ENCODE results near the gene SCAI. TPM values are rescaled to one million over a fixed set of nuclear protein-coding genes. Genes with fewer than 3 reads are reported as not detected.
"Not testable (repeated sequence)": the region's sequence is repeated elsewhere in the genome, so short reads cannot be mapped to it uniquely, and the experiment has no call there.

The SCAI gene
- total and polyA plus RNA-seq, 2 donors (not counting 1 experiment from before 2014, with no cell fraction given) = 5.4 to 9.7 TPM

DNA sequence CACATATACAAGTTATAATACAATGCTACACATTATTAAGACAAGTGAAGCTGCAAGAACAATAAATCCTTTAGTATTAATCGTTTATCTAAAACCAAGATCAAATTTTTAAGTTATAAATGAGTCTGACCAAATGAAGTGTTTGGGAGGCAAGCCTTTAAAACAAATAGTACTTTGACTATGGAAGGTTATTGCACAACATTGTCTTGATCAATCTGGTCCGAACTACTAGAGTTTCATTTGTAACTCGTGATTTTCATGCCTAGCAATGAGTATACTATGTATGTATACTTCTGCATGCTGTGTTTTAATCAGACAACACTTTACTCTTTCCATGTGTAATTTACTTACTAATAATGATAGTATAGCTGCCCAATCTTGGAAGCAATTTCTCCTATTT lies 115.3 kb downstream of the SCAI start:
- TF ChIP-seq, protein P1, sequence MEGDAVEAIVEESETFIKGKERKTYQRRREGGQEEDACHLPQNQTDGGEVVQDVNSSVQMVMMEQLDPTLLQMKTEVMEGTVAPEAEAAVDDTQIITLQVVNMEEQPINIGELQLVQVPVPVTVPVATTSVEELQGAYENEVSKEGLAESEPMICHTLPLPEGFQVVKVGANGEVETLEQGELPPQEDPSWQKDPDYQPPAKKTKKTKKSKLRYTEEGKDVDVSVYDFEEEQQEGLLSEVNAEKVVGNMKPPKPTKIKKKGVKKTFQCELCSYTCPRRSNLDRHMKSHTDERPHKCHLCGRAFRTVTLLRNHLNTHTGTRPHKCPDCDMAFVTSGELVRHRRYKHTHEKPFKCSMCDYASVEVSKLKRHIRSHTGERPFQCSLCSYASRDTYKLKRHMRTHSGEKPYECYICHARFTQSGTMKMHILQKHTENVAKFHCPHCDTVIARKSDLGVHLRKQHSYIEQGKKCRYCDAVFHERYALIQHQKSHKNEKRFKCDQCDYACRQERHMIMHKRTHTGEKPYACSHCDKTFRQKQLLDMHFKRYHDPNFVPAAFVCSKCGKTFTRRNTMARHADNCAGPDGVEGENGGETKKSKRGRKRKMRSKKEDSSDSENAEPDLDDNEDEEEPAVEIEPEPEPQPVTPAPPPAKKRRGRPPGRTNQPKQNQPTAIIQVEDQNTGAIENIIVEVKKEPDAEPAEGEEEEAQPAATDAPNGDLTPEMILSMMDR (conservative IDR thresholded peaks at IDR 0.05 in 1 of 2, IDR thresholded peaks at IDR 0.05 in 1 of 2; ENCODE audit: low read depth in 1 of 2, low read length in 2 of 2) = no peak
- Histone ChIP-seq H3K4me1 (ENCODE audit: control insufficient read depth, extremely low read depth, insufficient read depth, low read length) (no peaks in the 10 kb centered on the region), H4K20me1 (ENCODE audit: control insufficient read depth, extremely low read depth, insufficient read depth, low read length) (no peaks in the 10 kb centered on the region), H3K27ac (ENCODE audit: insufficient read depth, low read length) (no peak overlapping the region), H3K9me3 (ENCODE audit: control insufficient read depth, insufficient read depth, low read depth, low read length) (no peaks in the 10 kb centered on the region), H2AFZ (ENCODE audit: low read length) (no peak overlapping the region), H3K4me2 (ENCODE audit: extremely low read depth, insufficient read depth, low read length) (no peak overlapping the region), H3K4me3 (replicated peaks in 1 of 4; ENCODE audit: control extremely low read depth in 1 of 4, insufficient read depth in 1 of 4, low read depth in 3 of 4, low read length in 4 of 4) (no peak overlapping the region), H3K27me3 (ENCODE audit: control insufficient read depth, insufficient read depth, low read length) (no peaks in the 10 kb centered on the region), H3K9ac (ENCODE audit: insufficient read depth, low read length) (no peak overlapping the region), H3K36me3 (ENCODE audit: control insufficient read depth, insufficient read depth, low read length) (no peaks in the 10 kb centered on the region), H3K79me2 (ENCODE audit: control insufficient read depth, insufficient read depth, low read length) (no peaks in the 10 kb centered on the region)
- DNase-seq (ENCODE audit: low read depth in 2 of 2) = no peak

GRCh38 chr9:125024917-125025316 lies 118.4 kb downstream of the SCAI start:
- Histone ChIP-seq H2AFZ (ENCODE audit: low read length) (no peak overlapping the region), H3K79me2 (ENCODE audit: control insufficient read depth, insufficient read depth, low read length) (no peaks in the 10 kb centered on the region), H3K36me3 (ENCODE audit: control insufficient read depth, insufficient read depth, low read length) (no peaks in the 10 kb centered on the region), H3K4me3 (replicated peaks in 1 of 4; ENCODE audit: control extremely low read depth in 1 of 4, insufficient read depth in 1 of 4, low read depth in 3 of 4, low read length in 4 of 4) (no peak overlapping the region), H3K27ac (ENCODE audit: insufficient read depth, low read length) (no peak overlapping the region), H3K4me1 (ENCODE audit: control insufficient read depth, extremely low read depth, insufficient read depth, low read length) (no peaks in the 10 kb centered on the region), H4K20me1 (ENCODE audit: control insufficient read depth, extremely low read depth, insufficient read depth, low read length) (no peaks in the 10 kb centered on the region), H3K27me3 (ENCODE audit: control insufficient read depth, insufficient read depth, low read length) (no peaks in the 10 kb centered on the region), H3K9ac (ENCODE audit: insufficient read depth, low read length) (no peak overlapping the region), H3K9me3 (ENCODE audit: control insufficient read depth, insufficient read depth, low read depth, low read length) (no peaks in the 10 kb centered on the region), H3K4me2 (ENCODE audit: extremely low read depth, insufficient read depth, low read length) (no peak overlapping the region)
- no peak for DNase-seq (ENCODE audit: low read depth in 2 of 2)
- TF ChIP-seq, protein P1 (conservative IDR thresholded peaks at IDR 0.05 in 1 of 2, IDR thresholded peaks at IDR 0.05 in 1 of 2; ENCODE audit: low read depth in 1 of 2, low read length in 2 of 2) = no peak
- no peak for TF ChIP-seq EZH2 (IDR thresholded peaks at IDR 0.05; ENCODE audit: low read length, missing control alignments)

GRCh38 chr9:125021069-125021468 lies 122.3 kb downstream of the SCAI start:
- no peaks in the 10 kb centered on the region for H3K4me1 ChIP-seq (ENCODE audit: control insufficient read depth, extremely low read depth, insufficient read depth, low read length)
- no peak overlapping the region for H3K4me3 ChIP-seq (replicated peaks in 1 of 4; ENCODE audit: control extremely low read depth in 1 of 4, insufficient read depth in 1 of 4, low read depth in 3 of 4, low read length in 4 of 4)
- no peaks in the 10 kb centered on the region for H3K79me2 ChIP-seq (ENCODE audit: control insufficient read depth, insufficient read depth, low read length)
- H3K36me3 ChIP-seq (ENCODE audit: control insufficient read depth, insufficient read depth, low read length) = no peaks in the 10 kb centered on the region
- no peak overlapping the region for H3K9ac ChIP-seq (ENCODE audit: insufficient read depth, low read length)
- H3K27me3 ChIP-seq (ENCODE audit: control insufficient read depth, insufficient read depth, low read length) = no peaks in the 10 kb centered on the region
- DNase-seq (ENCODE audit: low read depth in 2 of 2) = no peak
- no peak overlapping the region for H2AFZ ChIP-seq (ENCODE audit: low read length)
- H4K20me1 ChIP-seq (ENCODE audit: control insufficient read depth, extremely low read depth, insufficient read depth, low read length) = no peaks in the 10 kb centered on the region
- no peaks in the 10 kb centered on the region for H3K9me3 ChIP-seq (ENCODE audit: control insufficient read depth, insufficient read depth, low read depth, low read length)
- no peak overlapping the region for H3K4me2 ChIP-seq (ENCODE audit: extremely low read depth, insufficient read depth, low read length)
- TF ChIP-seq, protein P1 (conservative IDR thresholded peaks at IDR 0.05 in 1 of 2, IDR thresholded peaks at IDR 0.05 in 1 of 2; ENCODE audit: low read depth in 1 of 2, low read length in 2 of 2) = no peak
- TF ChIP-seq EZH2 (IDR thresholded peaks at IDR 0.05; ENCODE audit: low read length, missing control alignments) = no peak
- H3K27ac ChIP-seq (ENCODE audit: insufficient read depth, low read length) = no peak overlapping the region

GRCh38 chr9:125015655-125016054 lies 127.7 kb downstream of the SCAI start:
- DNase-seq (ENCODE audit: low read depth in 2 of 2); H4K20me1 ChIP-seq (ENCODE audit: control insufficient read depth, extremely low read depth, insufficient read depth, low read length); H3K27ac ChIP-seq (ENCODE audit: insufficient read depth, low read length); H2AFZ ChIP-seq (ENCODE audit: low read length); H3K4me3 ChIP-seq (replicated peaks in 1 of 4; ENCODE audit: control extremely low read depth in 1 of 4, insufficient read depth in 1 of 4, low read depth in 3 of 4, low read length in 4 of 4); H3K4me2 ChIP-seq (ENCODE audit: extremely low read depth, insufficient read depth, low read length); H3K9ac ChIP-seq (ENCODE audit: insufficient read depth, low read length); H3K9me3 ChIP-seq (ENCODE audit: control insufficient read depth, insufficient read depth, low read depth, low read length); H3K4me1 ChIP-seq (ENCODE audit: control insufficient read depth, extremely low read depth, insufficient read depth, low read length); H3K36me3 ChIP-seq (ENCODE audit: control insufficient read depth, insufficient read depth, low read length); H3K27me3 ChIP-seq (ENCODE audit: control insufficient read depth, insufficient read depth, low read length); H3K79me2 ChIP-seq (ENCODE audit: control insufficient read depth, insufficient read depth, low read length): not testable (repeated sequence)

DNA sequence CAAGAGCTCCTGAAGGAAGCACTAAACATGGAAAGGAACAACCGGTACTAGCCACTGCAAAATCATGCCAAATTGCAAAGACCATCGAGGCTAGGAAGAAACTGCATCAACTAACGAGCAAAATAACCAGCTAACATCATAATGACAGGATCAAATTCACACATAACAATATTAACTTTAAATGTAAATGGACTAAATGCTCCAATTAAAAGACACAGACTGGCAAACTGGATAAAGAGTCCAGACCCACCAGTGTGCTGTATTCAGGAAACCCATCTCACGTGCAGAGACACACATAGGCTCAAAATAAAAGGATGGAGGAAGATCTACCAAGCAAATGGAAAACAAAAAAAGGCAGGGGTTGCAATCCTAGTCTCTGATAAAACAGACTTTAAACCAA lies 131.3 kb downstream of the SCAI start:
- H3K9ac ChIP-seq (ENCODE audit: insufficient read depth, low read length); H4K20me1 ChIP-seq (ENCODE audit: control insufficient read depth, extremely low read depth, insufficient read depth, low read length); H3K79me2 ChIP-seq (ENCODE audit: control insufficient read depth, insufficient read depth, low read length); H3K27ac ChIP-seq (ENCODE audit: insufficient read depth, low read length); H3K4me2 ChIP-seq (ENCODE audit: extremely low read depth, insufficient read depth, low read length); H3K4me1 ChIP-seq (ENCODE audit: control insufficient read depth, extremely low read depth, insufficient read depth, low read length); H3K27me3 ChIP-seq (ENCODE audit: control insufficient read depth, insufficient read depth, low read length); H3K36me3 ChIP-seq (ENCODE audit: control insufficient read depth, insufficient read depth, low read length); H3K4me3 ChIP-seq (replicated peaks in 1 of 4; ENCODE audit: control extremely low read depth in 1 of 4, insufficient read depth in 1 of 4, low read depth in 3 of 4, low read length in 4 of 4); H2AFZ ChIP-seq (ENCODE audit: low read length); H3K9me3 ChIP-seq (ENCODE audit: control insufficient read depth, insufficient read depth, low read depth, low read length); DNase-seq (ENCODE audit: low read depth in 2 of 2): not testable (repeated sequence)
